Measurements from ENCODE around the gene FXYD2. TPM values are rescaled to one million over a fixed set of nuclear protein-coding genes. Genes with fewer than 3 reads are reported as not detected.
A peak's percentile ranks its signal among the peaks of the same experiment; 100 is the strongest.

FXYD2 gene
- total RNA-seq, 1 experiment from 2014 or later: 9.0 TPM

DNA sequence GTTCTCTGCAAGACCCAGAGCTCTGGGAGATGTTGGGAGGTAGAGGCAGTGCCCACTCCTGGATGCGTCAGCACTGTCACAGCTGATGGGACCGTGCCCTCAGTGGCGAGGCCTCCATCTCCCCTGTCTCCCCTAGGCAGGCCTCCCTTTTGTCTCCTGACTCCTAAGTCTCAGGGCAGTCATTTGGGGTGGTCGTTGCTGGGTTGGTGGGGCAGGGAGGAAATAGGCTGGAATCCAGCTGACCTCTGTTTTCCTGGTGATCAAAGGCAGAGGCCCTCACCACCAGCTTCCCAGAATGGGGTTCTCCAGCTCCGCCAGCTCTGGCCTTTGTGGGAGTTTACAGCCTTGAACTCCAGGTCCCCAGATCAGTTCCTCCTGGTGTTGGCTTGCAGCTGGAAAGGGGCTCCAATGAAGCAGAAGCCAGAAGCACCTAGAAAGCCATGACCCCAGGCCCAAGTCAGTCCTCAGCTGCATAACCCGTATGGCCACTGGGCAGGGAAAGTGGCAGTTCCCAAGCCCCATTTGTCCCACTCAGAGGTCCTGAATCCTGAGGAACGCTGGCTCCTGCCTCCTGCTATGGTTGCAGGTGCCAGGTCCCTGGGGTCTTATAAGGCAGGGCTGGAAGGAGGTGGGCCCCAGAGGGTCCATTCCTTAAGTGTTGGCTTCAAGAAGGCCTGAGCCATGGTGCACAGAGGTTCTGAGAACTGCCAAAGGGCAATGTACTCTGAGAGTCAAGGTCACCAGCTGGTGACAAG, 7.3 kb upstream of the FXYD2 start:
- H3K36me3 Mint-ChIP-seq (ENCODE audit: insufficient read depth, unreplicated experiment): peaks cover 19% of the 10 kb centered on the region
- no TSS peak for BruUV-seq (replicated peaks)
- intact Hi-C loops (cut with micrococcal nuclease; ENCODE audit: unreplicated experiment): no loop called here
- H3K4me3 Mint-ChIP-seq (ENCODE audit: low read depth, unreplicated experiment): no peak overlapping the region
- no peak for TF ChIP-seq CTCF (IDR thresholded peaks at IDR 0.05; ENCODE audit: unreplicated experiment)
- no peak for DNase-seq
- CTCF ChIA-PET: interaction anchor here (0.6 kb wide), 1 partner anchor 155 kb away, joined by 6 read pairs; no protein-coding TSS in a partner anchor
- H3K9me3 Mint-ChIP-seq (ENCODE audit: low read depth, unreplicated experiment): no peaks in the 10 kb centered on the region
- H3K27me3 Mint-ChIP-seq (ENCODE audit: unreplicated experiment): no peaks in the 10 kb centered on the region
- peaks cover 36% of the 10 kb centered on the region for H3K4me1 Mint-ChIP-seq (ENCODE audit: low read depth, unreplicated experiment)
- no peak overlapping the region for H3K27ac Mint-ChIP-seq (ENCODE audit: unreplicated experiment)

DNA sequence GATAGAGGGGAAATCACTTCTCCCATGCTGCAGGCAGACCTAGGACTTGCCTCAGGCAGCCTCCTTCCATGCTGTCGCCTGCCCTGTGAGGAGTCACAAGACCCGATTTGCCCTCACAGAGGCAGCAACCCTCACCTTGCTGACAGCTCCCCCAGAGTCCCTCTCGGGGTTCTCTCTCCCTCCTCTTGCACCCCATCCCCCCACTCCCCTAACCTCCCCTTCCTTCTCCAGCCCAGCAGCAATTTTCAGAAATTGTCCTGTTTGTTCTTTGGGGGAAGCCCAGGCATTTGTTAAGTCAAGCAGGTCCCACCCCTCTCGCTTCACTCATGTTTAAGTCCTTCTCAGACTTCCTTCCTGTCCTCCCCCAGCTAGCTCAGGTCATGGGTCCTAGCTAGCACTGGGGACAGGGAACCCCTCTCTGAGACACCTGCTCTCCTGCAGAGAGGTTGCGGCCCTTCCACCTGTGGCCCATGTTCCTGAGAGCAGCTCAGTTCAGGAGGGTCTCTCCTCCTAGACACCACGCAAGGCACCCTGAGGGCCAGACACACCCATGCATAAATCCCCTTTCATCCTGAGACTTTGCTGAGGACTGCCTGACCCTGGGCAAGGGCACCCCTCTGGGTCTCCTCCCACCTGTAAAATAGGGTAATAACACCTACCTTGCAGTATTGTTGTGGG, 6.3 kb upstream of the FXYD2 start:
- CTCF ChIA-PET: no interaction called here

GRCh38 chr11:117830072-117830471, 5.5 kb upstream of the FXYD2 start:
- Mint-ChIP-seq H3K4me3 (ENCODE audit: low read depth, unreplicated experiment) (no peak overlapping the region), H3K9me3 (ENCODE audit: low read depth, unreplicated experiment) (no peaks in the 10 kb centered on the region), H3K27ac (ENCODE audit: unreplicated experiment) (peak overlapping the region; percentile 60), H3K27me3 (ENCODE audit: unreplicated experiment) (no peaks in the 10 kb centered on the region), H3K4me1 (ENCODE audit: low read depth, unreplicated experiment) (peaks cover 54% of the 10 kb centered on the region), H3K36me3 (ENCODE audit: insufficient read depth, unreplicated experiment) (peaks cover 21% of the 10 kb centered on the region)
- CTCF ChIA-PET: no interaction called here
- no TSS peak for BruUV-seq (replicated peaks)
- intact Hi-C loops (cut with micrococcal nuclease; ENCODE audit: unreplicated experiment): no loop called here
- no peak for TF ChIP-seq CTCF (IDR thresholded peaks at IDR 0.05; ENCODE audit: unreplicated experiment)
- DNase-seq: no peak

More for the DNA sequence above, 6.3 kb upstream of the FXYD2 start:
- peaks cover 46% of the 10 kb centered on the region for H3K4me1 Mint-ChIP-seq (ENCODE audit: low read depth, unreplicated experiment)
- no peak for TF ChIP-seq CTCF (IDR thresholded peaks at IDR 0.05; ENCODE audit: unreplicated experiment)
- H3K36me3 Mint-ChIP-seq (ENCODE audit: insufficient read depth, unreplicated experiment): peaks cover 21% of the 10 kb centered on the region
- intact Hi-C loops (cut with micrococcal nuclease; ENCODE audit: unreplicated experiment): no loop called here
- H3K27ac Mint-ChIP-seq (ENCODE audit: unreplicated experiment): peak overlapping the region; percentile 60
- no peak overlapping the region for H3K4me3 Mint-ChIP-seq (ENCODE audit: low read depth, unreplicated experiment)
- no peaks in the 10 kb centered on the region for H3K9me3 Mint-ChIP-seq (ENCODE audit: low read depth, unreplicated experiment)
- H3K27me3 Mint-ChIP-seq (ENCODE audit: unreplicated experiment): no peaks in the 10 kb centered on the region
- BruUV-seq (replicated peaks): no TSS peak
- DNase-seq: no peak

DNA sequence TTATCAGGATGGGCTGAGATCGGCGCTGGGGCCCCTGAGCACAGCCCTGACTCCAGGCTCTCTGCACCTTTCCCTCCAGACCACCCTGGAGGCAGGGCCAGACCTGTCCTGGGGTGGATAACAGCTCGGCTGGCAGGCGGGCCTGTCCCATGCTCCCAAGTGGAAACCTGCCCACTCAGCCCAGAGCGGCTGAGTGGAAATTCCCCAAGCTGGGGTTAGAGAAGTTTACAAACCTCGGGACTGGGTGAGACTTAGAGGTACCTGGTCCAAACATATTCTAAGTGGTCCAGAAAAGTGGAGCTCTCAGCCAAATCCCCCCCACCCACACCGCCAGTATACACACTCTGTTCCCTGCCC, 4.8 kb upstream of the FXYD2 start:
- H3K27ac Mint-ChIP-seq (ENCODE audit: unreplicated experiment): no peak overlapping the region
- H3K36me3 Mint-ChIP-seq (ENCODE audit: insufficient read depth, unreplicated experiment): peaks cover 21% of the 10 kb centered on the region
- peaks cover 61% of the 10 kb centered on the region for H3K4me1 Mint-ChIP-seq (ENCODE audit: low read depth, unreplicated experiment)
- no peak for DNase-seq
- TF ChIP-seq CTCF (IDR thresholded peaks at IDR 0.05; ENCODE audit: unreplicated experiment): no peak
- no peak overlapping the region for H3K4me3 Mint-ChIP-seq (ENCODE audit: low read depth, unreplicated experiment)
- intact Hi-C loops (cut with micrococcal nuclease; ENCODE audit: unreplicated experiment): no loop called here
- BruUV-seq (replicated peaks): no TSS peak
- CTCF ChIA-PET: no interaction called here
- H3K9me3 Mint-ChIP-seq (ENCODE audit: low read depth, unreplicated experiment): no peaks in the 10 kb centered on the region
- no peaks in the 10 kb centered on the region for H3K27me3 Mint-ChIP-seq (ENCODE audit: unreplicated experiment)

All from Calu3 (cell line).